NCI-H187 treated with DMSO at 0.1 percent for 48 hours (cell line): ENCODE data around the gene POLDIP3.

Experiments used
- DNase-seq: peaks from one replicate; lab custom pipeline; 2025; lab: John Stamatoyannopoulos, UW

The POLDIP3 gene

DNA sequence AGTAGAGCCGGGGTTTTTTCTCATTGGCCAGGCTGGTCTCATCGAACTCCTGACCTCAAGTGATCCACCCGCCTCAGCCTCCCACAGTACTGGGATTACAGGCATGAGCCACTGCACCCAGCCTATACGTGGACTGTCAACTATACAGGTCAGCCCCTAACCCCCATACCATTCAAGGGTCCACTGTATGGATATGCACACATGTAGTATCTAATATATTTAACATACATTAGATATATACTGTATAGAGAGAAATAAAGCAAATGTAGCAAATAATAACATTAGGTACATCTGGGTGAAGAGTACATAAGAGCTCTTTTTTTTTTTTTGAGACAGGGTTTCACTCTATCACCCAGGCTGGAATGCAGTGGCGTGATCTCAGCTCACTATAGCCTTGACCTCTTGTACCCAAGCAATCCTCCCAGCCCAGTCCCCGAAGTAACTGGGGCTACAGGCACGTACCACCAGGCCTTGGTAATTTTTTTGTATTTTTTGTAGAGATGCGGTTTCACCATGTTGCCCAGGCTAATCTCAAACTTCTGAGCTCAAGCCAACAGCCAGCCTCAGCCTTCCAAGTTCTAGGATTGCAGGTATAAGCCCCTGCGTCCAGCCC is 27.2 kb upstream of the POLDIP3 start:
- DNase-seq, result no peak

DNA sequence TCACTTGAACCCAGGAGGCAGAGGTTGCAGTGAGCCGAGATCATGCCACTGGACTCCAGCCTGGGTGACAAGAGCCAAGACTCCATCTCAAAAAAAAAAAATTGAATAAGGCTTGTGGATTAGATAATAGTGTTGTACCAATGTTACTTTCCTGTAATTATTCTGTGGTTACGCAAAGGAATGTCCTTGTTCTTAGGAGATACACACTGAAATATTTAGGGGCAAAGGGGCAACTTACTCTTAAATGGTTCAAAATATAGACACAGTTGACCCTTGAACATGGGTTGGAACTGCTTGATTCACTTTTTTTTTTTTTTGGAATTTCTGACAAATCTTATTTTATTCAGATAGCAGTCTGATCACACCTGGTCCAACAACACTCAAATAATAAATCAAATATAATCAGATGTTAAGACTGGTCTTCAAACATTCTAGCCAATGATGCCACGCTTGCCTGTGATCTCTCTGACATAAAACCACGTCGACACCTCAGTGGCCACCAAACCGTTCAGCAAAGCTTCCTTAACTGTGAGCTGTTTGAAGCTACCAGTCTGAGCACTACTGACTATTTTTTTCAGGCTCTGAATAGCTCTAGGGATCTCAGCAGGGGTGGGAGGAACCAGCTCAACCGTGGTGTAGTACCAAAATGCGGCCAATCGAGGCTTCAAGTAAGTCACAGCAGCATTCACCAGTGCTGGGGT is 25.0 kb upstream of the POLDIP3 start:
- no peak for DNase-seq

DNA sequence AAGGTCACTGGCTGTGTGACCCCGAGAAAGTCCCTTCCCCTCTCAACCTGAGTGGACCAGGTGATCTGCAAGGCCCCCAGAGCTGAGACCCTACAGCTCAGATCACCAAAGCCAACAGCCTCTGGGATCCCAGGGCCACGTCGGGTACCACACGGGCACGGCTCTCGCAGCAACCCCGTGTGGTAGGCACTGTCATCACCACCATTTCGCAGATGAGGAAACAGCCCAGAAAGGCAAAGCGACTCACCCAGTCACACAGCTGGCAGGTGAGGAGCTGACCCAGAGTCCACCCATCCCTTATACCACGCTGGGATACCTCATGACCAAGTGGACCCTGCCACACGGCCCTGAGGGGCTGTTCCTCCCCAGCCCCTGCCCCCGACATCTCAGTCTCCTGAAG is 22.9 kb upstream of the POLDIP3 start:
- DNase-seq, result no peak

DNA sequence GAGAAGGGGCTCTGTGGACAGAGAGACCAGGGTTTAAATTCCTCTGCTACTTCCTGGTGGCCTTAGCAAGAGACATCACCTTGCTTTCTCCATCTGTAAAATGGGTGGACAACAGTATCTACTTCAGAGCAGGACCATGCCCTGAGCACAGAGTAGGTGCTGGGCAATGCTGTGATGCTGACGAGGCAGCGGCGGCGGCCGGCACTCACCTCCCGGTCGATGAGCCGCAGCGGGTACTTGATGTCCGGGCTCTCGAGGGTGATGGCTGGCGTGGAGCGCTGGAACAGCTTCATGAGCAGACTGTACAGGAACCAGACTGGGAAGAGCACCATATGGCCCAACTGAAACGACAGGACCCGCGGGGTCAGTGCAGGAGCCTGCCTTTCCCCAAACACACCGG is 21.8 kb upstream of the POLDIP3 start:
- no peak for DNase-seq

DNA sequence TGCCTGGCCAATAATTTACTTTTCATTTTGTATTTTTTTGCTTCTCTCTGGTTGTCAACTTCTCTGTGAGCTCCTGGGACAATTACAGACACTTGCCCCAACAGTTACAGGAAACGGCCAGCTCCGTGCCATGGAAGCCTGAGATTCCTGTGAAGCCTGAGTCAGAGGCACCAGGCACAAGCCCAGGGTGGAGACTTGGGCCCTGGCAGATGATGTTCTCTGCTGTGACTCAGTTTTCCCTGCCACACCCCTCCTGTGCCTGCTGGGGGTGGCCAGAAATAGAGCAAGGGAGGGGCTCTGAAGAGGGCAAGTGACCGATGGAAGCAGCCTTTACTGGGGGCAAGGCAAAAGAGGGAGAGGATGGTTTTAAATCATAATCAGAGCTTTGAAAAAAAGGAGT is 20.8 kb upstream of the POLDIP3 start:
- no peak for DNase-seq

DNA sequence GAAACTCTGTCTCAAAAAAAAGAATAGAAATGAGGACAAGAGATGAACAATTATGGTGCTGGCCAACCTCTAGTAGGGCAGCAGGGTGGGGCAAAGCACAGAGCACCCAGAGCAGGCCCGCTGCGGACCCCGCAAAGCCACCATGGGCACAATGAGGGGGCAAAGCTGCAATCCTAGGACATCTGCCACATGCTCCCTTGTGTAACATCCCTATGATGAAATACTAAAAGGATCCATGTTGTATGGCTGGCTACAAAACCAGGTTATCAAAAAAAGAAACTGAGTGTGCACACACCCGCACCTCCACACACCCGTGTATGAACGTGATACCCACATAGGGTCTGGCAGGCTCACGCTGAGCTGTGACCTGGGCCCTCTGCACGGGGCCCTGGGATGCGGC is 18.3 kb upstream of the POLDIP3 start:
- no peak for DNase-seq

DNA sequence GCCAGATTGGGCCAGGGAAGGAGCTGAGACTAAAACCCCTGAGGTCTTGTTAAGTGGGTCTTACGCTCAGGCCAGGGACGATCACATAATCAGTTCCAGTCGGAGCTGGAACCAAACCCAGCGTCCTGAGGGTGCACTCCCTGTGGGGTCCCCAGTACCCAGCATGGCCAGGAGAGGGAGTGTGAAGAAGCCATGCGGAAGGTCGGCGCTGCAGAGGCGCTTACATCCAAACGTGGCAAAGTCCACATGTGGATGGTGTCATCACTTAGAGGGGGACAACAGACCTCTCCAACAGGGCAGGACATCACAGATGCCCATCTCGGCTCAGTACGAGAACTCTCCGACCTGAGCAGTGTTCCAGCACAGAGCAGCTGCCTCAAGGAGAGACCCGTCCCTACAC is 17.4 kb upstream of the POLDIP3 start:
- DNase-seq, result no peak

DNA sequence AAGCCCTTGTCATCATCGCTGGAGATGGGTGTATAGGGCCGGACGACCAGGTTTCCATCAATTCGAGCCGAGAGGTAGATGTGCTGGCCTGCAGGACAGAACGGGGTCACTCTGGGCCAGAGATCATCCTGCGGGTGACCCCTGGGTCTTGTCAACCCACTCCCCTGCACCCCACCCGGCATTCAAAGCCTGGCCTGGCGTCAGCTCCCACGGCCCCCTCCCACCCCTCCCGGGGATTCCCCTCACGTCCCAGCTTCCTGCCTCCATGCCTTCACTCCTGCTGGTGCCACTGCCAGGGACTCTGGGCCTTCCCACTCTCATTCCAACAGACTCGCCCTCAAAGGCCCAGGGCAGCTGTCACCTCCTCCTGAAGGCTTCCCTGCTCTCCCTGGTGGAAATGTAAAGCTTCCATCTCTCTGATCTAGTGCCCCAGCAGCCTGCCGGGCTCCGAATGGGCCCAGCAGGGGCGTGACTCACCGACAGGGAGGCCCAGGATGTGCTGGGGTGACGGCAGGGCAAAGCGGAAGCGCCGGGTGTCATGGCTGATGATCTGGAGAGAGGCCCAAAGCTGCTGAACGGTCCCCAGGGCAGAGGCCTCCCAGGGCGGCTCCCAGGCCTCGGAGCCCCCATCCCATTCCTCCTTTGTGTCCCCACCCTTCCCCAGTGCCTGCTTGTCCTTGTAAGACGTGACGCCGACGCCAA is 16.4 kb upstream of the POLDIP3 start:
- no peak for DNase-seq

DNA sequence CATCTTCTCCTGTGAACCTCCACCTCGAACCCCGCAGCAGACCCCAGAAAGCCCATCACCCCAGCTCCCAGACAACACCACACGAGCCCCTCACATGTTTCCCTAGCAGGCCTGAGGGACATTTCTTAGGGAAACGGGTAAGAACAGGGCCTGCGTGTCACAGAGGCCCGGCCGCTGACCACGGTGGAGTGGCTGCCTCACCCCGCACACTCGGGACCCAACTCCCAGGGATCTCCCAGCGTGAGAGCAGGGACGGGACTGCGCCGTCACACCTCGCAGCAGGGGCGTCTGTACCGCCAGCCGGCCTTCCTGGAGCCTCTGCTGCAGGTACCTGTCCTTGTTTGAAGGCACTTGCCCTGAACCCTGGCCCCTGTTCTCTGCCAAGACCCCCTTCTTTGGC is 15.5 kb upstream of the POLDIP3 start:
- no peak for DNase-seq

DNA sequence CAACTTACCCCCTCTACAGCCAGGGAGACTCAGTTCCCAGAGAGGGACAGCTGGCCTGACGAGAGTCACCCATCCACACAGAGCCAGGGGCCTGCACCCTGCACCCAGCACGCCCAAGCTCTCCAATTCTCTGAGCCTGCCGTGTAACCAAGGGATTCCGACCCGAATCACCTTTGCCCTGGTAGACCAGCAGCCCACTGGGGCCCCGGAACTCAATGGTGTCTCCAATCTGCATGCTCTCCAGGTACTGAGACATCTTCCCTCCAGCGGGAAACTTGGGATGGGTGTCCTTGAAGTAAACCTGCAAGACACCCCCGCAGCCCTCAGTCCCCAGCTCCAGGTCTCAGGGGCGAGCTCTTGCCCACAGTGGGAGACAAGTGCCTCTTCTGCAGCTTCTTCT is 13.3 kb upstream of the POLDIP3 start:
- DNase-seq, result no peak

DNA sequence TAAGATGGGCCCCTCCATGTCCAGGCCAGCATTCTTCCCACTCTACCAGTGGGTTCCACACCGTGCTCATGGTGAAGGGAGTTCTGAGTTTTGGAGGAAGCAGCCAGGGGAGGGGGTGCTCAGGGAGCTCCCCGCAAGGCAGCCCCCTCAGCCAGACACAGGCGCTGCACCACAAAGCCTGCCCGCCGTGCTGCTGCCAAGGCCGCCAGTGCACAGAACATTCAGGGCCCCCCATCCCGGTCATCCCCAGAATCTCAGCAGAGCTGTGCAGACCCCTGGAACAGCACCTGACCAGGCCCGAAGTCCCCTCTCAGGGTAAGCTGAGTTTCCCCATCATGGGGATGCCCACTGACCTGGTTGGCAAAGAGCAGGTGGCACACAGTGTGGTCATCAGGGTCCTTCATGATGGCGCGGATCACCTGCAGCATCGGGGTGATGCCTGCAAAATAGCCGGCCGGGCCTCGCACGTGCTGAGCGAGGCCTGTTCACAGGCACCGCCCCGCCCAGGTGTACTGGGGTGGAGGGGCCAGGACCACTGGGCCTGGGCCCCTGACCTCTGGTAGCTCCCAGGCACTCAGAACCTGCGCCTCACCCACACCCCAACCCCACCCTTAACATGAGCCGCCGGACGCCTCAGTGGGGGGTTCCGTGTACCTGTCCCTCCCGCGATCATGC is 12.4 kb upstream of the POLDIP3 start:
- no peak for DNase-seq

DNA sequence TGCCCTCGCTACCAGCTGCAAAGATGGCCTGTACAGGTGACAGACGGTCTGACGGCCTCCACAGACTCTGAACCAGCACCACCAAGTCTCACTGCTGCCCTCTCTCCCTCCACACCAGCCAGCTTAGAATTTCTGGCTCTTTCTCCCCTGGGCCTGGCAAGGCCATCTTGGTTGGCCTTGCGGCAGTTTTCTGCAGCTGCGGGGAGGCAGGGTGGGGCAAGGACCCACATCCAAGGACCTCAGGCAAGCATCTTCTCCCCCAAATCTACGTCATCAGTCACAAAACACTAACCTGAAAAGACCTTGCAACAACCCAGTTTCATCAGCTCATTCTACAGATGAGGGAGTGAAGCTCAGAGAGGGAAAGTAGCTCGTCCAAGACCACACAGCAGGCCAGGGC is 11.7 kb upstream of the POLDIP3 start:
- DNase-seq, result no peak

DNA sequence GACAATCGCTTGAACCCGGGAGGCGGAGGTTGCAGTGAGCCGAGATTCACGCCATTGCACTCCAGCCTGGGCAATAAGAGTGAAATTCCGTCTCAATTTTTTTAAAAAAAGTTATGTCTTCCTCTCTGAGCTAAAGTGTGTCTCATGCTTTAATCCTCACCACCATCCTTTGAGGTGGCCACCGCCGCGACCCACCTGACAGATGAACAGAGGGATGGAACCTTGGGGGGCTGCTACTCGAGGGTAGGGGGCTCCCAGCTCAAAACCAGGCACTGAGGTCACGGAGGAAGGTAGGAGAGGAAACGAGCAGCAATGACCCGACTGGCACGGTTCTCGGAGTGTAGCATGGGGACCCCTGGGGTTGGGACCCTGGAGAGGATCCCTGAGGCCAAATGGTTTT is 10.7 kb upstream of the POLDIP3 start:
- no peak for DNase-seq

DNA sequence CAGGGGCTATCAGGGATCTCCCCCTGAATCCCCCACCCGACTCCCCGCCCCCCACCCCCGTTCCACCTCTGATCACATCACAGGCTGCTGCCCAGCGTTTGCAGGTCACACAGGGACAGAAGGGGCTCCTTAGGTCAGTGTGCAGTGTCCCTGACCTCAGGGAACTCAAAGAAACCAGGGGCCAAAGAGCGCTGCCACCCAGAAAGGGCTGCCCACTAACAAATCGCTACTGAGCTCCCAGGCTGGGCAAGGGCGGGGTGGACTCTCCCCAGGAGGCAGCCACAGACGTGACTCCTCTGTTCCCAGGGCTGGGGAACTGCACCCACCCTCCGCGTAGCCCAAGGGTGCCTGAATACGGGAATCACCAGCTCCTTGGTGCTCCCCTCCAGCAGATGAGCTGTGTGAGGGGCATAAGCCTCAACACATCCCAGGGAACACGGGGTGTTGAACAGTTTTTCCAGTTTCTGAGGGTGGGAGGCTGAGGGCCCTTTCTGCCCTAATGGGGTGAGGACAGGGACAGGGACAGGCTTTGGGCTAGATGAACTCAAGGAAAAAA is 9.9 kb upstream of the POLDIP3 start:
- no peak for DNase-seq

DNA sequence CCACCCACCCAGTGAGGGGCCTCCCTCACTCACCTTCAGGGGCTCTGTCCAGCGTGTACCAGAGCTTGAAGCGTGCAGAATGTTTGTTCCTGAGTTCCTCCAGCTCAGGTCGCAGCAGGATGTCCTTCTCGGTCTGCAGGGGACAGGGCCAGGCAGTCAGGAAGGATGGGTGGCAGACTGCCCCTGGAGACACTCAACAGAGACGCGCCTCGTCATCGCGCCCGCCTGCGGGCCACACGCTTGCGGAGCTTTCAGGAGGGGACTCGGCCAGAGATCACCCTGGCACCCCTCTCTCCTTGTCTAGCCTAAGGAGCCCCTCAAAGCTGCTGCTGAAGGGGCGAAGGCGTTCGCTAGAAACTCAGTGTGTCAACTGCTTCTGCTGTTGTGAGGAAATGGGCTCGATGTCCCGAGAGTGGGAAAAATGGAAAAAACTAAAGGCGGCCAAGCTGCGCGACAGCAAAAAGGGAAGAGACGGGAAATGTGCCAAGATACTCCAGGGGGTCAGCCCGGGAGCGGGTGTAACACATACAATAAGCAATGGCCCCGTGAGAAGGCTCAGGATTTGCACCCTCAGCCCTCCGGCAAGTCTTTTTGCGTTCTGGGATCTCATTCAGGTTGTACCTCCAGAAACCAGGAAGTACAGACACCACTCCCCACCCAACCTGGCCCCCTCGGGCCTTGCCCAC is 9.2 kb upstream of the POLDIP3 start:
- no peak for DNase-seq

DNA sequence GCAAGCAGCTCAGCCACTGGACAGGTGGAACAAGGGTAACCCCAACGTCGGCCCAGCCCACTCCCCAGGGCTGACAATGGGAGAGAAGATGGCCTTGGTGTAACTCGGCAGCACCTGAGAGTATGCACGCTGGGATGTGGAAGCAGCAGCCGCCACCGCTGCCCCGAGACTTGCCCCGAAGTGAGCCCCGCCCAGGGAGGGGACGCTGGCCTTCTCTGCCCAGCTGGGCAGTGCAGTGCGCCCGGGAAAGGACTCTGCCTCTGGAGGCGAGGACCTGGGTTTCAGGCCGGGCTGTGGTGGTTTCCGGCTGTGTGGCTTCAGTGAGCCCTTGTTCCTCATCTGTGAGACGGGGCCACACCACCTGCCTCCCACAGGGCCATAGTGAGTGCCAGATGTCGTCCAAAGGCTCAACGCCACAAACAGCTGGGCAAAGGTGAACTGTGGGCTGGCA is 8.6 kb upstream of the POLDIP3 start:
- DNase-seq, result no peak

DNA sequence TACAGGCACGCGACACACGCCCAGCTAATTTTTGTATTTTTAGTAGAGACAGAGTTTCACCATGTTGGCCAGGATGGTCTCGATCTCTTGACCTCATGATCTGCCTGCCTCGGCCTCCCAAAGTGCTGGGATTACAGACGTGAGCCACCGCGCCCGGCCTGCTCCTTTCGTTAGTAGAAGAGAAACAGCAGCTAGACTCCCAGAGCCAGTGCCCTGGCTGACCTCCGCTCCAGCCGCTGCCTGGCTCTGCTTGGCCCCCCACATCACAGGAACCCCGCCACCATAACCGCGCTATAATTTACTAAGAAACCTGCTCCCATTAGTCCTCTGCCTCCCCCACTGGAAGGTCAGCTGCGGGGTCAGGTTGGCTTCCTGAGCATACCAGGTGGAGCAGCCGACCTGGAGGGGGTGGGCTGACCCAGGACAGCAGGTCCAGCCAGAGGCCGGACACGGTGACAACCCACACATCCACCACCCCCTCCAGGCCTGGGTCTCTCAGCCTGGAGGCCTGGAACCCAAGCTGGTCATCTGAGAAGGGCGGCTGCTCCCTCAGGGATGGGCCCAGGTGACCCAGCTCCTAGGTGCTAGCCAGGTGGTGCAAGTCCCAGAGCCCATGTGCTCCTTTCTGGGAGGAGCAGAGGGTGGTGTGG is 7.5 kb upstream of the POLDIP3 start:
- no peak for DNase-seq

DNA sequence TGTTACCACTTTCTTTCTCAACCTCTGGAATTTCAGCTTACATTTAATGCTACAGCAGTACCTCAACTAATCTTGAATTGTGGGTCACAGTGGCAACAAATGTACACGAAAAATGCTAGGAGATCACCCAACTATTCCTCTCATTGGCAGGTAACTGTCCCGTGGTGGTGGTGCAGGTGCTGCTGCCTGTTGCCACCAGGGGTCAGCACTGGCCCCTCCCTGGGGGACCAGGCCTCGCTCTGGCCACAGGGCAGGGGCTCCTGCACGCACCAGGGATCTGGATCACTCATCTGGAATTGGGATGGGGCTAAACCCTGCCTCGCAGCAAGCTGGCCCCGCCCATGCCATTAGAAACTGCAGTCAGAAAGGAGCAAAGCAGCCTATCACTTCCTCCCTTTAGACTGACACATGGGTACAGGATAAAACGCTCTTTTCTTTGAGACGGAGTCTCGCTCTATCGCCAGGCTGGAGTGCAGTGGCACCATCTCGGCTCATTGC is 6.9 kb upstream of the POLDIP3 start:
- no peak for DNase-seq

DNA sequence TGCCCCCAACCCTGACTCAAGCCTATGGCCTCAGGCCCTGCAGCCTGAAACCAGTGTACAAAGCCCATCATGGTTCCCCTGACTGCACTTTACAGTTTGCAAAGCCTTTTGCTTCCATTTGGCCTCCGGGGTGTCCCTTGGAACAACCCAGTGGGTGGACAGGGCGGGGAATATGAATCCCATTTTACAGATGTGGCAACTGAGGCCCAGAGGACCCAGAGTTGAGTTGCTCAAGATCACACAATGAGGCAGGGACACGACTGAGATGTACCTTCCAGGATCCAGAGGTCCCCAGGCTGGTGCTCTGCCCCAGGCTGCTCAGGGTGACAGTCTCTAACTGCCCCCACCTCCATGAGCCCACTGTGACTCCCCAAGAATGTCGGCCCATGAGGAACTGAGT is 5.4 kb upstream of the POLDIP3 start:
- DNase-seq, result no peak

DNA sequence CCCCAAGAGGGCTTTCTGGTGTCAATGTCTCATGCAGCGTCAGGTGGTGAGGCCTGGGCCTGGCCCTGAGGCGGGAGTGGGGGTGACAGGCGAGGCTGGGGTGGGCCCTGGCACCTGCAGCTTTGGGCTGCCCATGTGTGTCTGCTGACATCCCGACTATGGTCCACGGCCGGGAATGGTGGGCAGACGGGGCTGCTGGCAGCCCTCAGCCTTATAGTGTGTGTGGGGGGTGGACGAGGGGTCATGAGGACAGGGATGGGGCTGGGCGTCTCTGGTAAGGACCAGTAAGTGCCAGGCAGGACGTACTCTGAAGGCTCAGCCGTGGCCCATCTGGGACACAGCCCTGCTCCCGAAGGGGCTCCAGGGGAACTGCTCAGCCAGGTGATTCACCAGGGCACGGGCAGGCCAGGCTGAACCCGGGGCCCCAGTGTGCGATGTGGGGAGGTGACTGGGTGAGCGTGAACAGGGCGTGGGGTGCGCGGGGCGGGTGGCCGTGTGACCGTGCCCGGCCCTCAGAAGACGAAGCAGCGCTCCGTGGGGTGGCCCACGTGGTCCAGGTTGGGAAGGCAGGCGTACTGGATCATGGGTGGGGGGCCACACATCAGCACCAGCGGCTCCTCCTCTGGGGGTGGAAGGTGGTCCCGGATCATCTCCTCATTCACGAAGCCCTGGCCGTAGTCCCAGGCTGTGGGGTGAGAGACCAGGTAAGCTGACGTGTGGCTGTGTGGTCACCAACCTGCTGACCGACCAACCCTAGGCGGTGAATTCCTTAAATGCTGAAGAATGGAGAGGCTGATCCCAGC is 4.8 kb upstream of the POLDIP3 start:
- DNase-seq, result no peak
